T-helper 2 cell treated with Interferon-gamma antibody and Interleukin-4, amounts not matched to agents 5 μg/mL and 100 μg/mL, for 36 hours (primary cell): ENCODE results near the gene LAGE3.

ENCODE experiments used
- DNase-seq: peaks from one replicate; pipeline ENCODE4 v3.0.0; 2021; ENCODE audit warnings: low spot score
- H3K27ac Mint-ChIP-seq: one replicate; pipeline ENCODE4 v1.8.0; 2021; ENCODE audit warnings: mild to moderate bottlenecking, mixed read lengths
- H3K27me3 Mint-ChIP-seq: one replicate; pipeline ENCODE4 v1.8.0; 2021; ENCODE audit warnings: low read depth, mixed read lengths
- H3K36me3 Mint-ChIP-seq: one replicate; pipeline ENCODE4 v1.8.0; 2021; ENCODE audit warnings: low read depth, mixed read lengths
- H3K4me1 Mint-ChIP-seq: one replicate; pipeline ENCODE4 v1.8.0; 2021; ENCODE audit warnings: low read depth, mixed read lengths
- H3K4me3 Mint-ChIP-seq: one replicate; pipeline ENCODE4 v1.8.0; 2022; ENCODE audit warnings: mild to moderate bottlenecking, moderate library complexity, mixed read lengths
- H3K9me3 Mint-ChIP-seq: one replicate; pipeline ENCODE4 v1.8.0; 2021; ENCODE audit warnings: mixed read lengths

LAGE3 gene

DNA sequence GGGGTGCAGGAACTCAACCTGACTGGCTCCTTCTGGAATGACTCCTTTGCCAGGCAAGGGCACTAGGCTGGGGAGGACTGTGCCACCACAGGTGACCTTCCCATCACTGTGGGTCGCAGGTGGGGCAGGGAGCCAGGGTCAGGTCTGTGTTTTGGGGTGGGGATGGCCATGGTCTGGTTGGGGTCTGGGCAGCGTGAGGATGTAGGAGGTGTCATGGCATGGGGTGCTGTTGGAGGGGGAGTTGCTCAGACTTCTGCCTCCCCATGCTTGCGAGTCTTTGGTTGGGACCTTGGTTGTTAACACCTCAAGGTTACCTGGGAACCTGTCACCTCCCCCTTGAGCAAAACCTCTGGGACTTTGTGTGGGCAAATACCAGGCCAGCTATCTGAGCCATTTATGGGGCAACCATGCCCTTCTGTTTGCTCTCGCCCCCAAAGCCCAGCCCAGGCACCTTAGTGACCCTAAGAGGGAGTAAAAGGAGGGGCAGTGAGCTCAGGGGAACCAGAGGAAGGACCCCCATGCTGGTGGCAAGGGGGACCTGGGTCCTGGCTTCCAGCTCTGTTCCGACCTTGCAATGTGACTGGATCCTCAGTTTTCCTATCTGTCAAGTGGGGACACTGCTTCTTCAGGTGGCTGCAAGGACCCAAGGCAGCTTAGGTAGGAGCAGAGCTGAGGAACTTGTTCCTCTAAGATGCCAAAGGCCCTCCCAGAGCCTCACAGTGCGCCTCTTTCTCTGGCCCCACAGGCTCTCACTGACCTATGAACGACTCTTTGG is 44.5 kb downstream of the LAGE3 start:
- no peaks in the 10 kb centered on the region for H3K9me3 Mint-ChIP-seq
- H3K27me3 Mint-ChIP-seq, result no peaks in the 10 kb centered on the region
- peaks cover 22% of the 10 kb centered on the region for H3K4me1 Mint-ChIP-seq
- DNase-seq, result no peak
- no peak overlapping the region for H3K4me3 Mint-ChIP-seq
- peaks cover 17% of the 10 kb centered on the region for H3K36me3 Mint-ChIP-seq
- no peak overlapping the region for H3K27ac Mint-ChIP-seq

- H3K9me3 Mint-ChIP-seq, result no peaks in the 10 kb centered on the region
- H3K4me3 Mint-ChIP-seq, result no peak overlapping the region
- no peak for DNase-seq
- no peaks in the 10 kb centered on the region for H3K27me3 Mint-ChIP-seq
- H3K27ac Mint-ChIP-seq, result no peak overlapping the region
- peaks cover 17% of the 10 kb centered on the region for H3K36me3 Mint-ChIP-seq
- H3K4me1 Mint-ChIP-seq, result peaks cover 27% of the 10 kb centered on the region
These were observed 45.5 kb downstream of the LAGE3 start for GRCh38 chrX:154433605-154434004.

DNA sequence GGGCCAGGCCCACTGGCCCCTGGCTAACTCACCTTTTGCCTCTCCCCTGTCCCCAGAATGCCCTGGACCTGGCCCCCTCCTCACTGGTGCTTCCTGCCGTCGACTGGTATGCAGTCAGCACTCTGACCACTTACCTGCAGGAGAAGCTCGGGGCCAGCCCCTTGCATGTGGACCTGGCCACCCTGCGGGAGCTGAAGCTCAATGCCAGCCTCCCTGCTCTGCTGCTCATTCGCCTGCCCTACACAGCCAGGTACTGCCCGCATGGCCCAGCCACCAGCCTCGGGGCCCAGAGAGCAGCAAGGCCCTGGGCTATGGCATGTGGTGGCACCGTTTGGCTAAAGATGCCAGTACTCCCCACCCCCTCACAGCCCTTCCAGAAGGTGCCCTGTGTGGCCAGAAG is 46.9 kb downstream of the LAGE3 start:
- H3K27ac Mint-ChIP-seq, result no peak overlapping the region
- H3K9me3 Mint-ChIP-seq, result no peaks in the 10 kb centered on the region
- H3K4me3 Mint-ChIP-seq, result no peak overlapping the region
- H3K4me1 Mint-ChIP-seq, result peaks cover 27% of the 10 kb centered on the region
- H3K27me3 Mint-ChIP-seq, result no peaks in the 10 kb centered on the region
- peaks cover 12% of the 10 kb centered on the region for H3K36me3 Mint-ChIP-seq
- DNase-seq, result no peak

- Mint-ChIP-seq H3K4me3 (no peak overlapping the region), H3K9me3 (no peaks in the 10 kb centered on the region), H3K36me3 (peaks cover 10% of the 10 kb centered on the region), H3K27me3 (no peaks in the 10 kb centered on the region), H3K4me1 (peaks cover 26% of the 10 kb centered on the region), H3K27ac (no peak overlapping the region)
- no peak for DNase-seq
These were observed 47.7 kb downstream of the LAGE3 start for GRCh38 chrX:154431341-154431740.

DNA sequence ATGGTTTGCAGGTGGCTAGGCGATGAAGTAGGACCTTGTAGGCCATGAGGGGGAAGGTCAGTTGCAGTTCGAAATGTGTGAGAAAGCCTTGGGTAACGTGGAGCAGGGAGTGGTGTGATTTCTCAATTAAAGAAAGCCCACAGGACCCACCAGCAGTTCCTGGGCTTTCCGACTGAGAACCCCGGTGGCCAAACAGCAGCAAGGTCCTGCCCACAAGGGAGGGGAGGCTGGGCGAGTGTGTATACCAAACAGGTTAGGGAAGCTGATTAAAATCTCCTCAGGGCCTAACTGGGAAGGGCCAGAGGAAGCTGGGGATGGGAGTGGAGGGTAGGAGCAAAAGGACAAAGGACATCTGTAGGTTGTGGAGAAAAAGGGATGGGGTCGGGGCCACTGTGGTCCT is 48.2 kb downstream of the LAGE3 start:
- Mint-ChIP-seq H3K27ac (peak overlapping the region; percentile 64), H3K4me3 (no peak overlapping the region), H3K27me3 (no peaks in the 10 kb centered on the region), H3K36me3 (peaks cover 7% of the 10 kb centered on the region), H3K4me1 (peaks cover 22% of the 10 kb centered on the region), H3K9me3 (no peaks in the 10 kb centered on the region)
- no peak for DNase-seq

DNA sequence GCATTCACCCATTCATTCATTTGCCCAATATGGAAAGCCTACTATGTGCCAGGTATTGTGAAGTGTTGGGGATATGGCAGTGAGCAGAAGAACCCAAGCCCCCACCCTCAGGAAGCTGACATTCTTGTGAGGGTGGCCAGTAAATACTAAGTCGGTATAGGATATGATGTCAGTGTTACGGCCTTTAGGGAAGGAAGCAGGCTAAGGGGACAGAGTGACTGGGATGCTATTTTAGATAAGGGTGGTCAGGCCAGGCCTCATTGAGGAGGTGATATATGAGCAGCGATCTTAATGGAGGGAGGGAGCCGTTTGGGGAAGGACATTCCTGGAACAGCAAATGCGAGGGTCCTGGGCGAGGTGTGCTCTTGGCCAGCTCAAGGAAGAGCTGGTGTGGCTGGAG is 48.6 kb downstream of the LAGE3 start:
- peak overlapping the region; percentile 64 for H3K27ac Mint-ChIP-seq
- H3K4me1 Mint-ChIP-seq, result peaks cover 20% of the 10 kb centered on the region
- no peaks in the 10 kb centered on the region for H3K9me3 Mint-ChIP-seq
- H3K27me3 Mint-ChIP-seq, result no peaks in the 10 kb centered on the region
- DNase-seq, result no peak
- H3K4me3 Mint-ChIP-seq, result peak overlapping the region; percentile 7
- H3K36me3 Mint-ChIP-seq, result peaks cover 4% of the 10 kb centered on the region

DNA sequence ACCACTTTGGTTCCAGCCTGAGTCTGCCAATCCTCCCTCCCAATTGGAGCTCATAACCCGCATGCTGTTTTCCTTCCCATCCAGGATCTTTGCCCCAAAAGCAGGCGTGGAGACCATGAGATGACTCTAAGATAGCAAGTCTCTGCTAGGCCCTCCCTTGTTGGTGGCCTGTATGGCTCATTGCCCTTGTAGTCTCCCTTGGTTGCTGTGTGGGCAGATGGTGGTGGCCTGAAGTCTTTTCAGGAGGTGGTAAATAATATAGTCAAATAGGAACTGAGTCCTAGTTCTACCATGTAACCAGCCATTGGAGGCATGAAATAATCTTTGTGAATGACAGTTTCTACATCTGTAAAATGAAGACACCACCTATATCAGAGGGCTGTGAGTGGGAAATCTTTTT is 49.4 kb downstream of the LAGE3 start:
- peaks cover 4% of the 10 kb centered on the region for H3K36me3 Mint-ChIP-seq
- no peaks in the 10 kb centered on the region for H3K27me3 Mint-ChIP-seq
- H3K4me3 Mint-ChIP-seq, result peak overlapping the region; percentile 82
- H3K4me1 Mint-ChIP-seq, result peaks cover 20% of the 10 kb centered on the region
- peak; percentile 11 for DNase-seq
- peak overlapping the region; percentile 63 for H3K27ac Mint-ChIP-seq
- H3K9me3 Mint-ChIP-seq, result no peaks in the 10 kb centered on the region

DNA sequence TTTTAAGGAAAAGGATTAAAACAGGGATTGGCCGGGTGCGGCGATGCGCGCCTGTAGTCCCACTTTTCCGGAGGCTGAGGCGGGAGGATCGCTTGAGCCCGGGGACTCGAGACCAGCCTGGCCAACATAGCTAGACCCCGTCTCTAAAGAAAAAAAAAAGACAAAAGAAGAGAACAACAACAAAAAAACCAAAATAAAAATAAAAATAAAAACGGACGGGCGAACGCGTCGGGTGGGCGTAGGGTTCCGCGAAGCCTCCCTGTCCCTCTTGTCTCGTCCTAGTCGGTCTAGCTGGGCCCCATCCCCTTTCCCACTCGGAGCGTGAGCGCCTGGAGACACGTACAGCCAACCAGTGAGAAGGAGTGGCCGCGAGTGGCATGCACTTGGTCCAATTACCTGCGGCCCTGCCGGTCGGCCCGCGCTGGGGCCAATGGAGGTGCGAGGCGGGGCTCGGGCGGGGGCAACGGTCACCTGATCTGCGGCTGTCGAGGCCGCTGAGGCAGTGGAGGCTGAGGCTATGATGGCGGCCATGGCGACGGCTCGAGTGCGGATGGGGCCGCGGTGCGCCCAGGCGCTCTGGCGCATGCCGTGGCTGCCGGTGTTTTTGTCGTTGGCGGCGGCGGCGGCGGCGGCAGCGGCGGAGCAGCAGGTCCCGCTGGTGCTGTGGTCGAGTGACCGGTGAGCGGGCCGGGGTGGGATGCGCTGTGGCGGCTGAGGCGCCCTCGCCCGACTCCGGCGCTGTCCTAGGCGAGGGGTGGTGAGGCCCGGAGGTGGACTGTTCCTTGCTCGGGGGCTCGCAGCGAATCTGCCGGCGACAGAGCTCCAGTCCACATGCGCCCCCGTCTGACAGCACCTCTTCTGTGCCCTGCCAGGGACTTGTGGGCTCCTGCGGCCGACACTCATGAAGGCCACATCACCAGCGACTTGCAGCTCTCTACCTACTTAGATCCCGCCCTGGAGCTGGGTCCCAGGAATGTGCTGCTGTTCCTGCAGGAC is 50.6 kb downstream of the LAGE3 start, which contains the start of gene ATP6AP1:
ATP6AP1 (plus strand) TSS at position 502 of the 996 bp plus-strand sequence; CDS start at position 518, 16 bp downstream.
- no peaks in the 10 kb centered on the region for H3K9me3 Mint-ChIP-seq
- peaks cover 4% of the 10 kb centered on the region for H3K36me3 Mint-ChIP-seq
- peak; percentile 89 for DNase-seq
- peaks cover 20% of the 10 kb centered on the region for H3K4me1 Mint-ChIP-seq
- H3K27ac Mint-ChIP-seq, result peak within 1 kb of the TSS; percentile 79
- no peaks in the 10 kb centered on the region for H3K27me3 Mint-ChIP-seq
- H3K4me3 Mint-ChIP-seq, result peak within 1 kb of the TSS; percentile 82
